HG03025 (cell line): ENCODE results near the gene RAP1GAP.

Source experiments
- ATAC-seq: cut with Tn5 transposase; IDR thresholded peaks from one replicate; pipeline ENCODE4 v1.9.1; 2021; ENCODE audit warnings: mild to moderate bottlenecking, moderate library complexity; ENCODE audit not compliant: unreplicated experiment, low FRiP score

The RAP1GAP gene

GRCh38 chr1:21669258-21670058 is at the start of gene RAP1GAP:
TSS of gene RAP1GAP (minus strand) at chr1:21669357. CDS start at chr1:21620032, 49,325 bp downstream.
- ATAC-seq, result no peak

GRCh38 chr1:21716169-21716568 is 47.0 kb upstream of the RAP1GAP start:
- no peak for ATAC-seq

GRCh38 chr1:21707891-21708290 is 38.7 kb upstream of the RAP1GAP start:
- no peak for ATAC-seq

GRCh38 chr1:21707086-21707840 is 38.1 kb upstream of the RAP1GAP start:
- ATAC-seq, result no peak

GRCh38 chr1:21706151-21706835 is 37.1 kb upstream of the RAP1GAP start:
- ATAC-seq, result no peak

- ATAC-seq, result no peak
Measured at GRCh38 chr1:21705303-21705980, 36.3 kb upstream of the RAP1GAP start.

- no peak for ATAC-seq
Measured at GRCh38 chr1:21704145-21704544, 35.0 kb upstream of the RAP1GAP start.

GRCh38 chr1:21703318-21703963 is 34.3 kb upstream of the RAP1GAP start:
- no peak for ATAC-seq

GRCh38 chr1:21702780-21703179 is 33.6 kb upstream of the RAP1GAP start:
- no peak for ATAC-seq

GRCh38 chr1:21701401-21701800 is 32.2 kb upstream of the RAP1GAP start:
- no peak for ATAC-seq

- ATAC-seq, result no peak
Measured at GRCh38 chr1:21700094-21700493, 30.9 kb upstream of the RAP1GAP start.

- no peak for ATAC-seq
Measured at GRCh38 chr1:21696931-21697330, 27.8 kb upstream of the RAP1GAP start.

GRCh38 chr1:21693732-21694131 is 24.6 kb upstream of the RAP1GAP start:
- no peak for ATAC-seq

- no peak for ATAC-seq
Measured at GRCh38 chr1:21691739-21692138, 22.6 kb upstream of the RAP1GAP start.

- ATAC-seq, result no peak
Measured at GRCh38 chr1:21689661-21690372, 20.7 kb upstream of the RAP1GAP start.

- no peak for ATAC-seq
Measured at GRCh38 chr1:21687081-21687529, 17.9 kb upstream of the RAP1GAP start.

- ATAC-seq, result no peak
Measured at GRCh38 chr1:21685946-21686678, 17.0 kb upstream of the RAP1GAP start.

GRCh38 chr1:21681426-21681825 is 12.3 kb upstream of the RAP1GAP start:
- no peak for ATAC-seq

- no peak for ATAC-seq
Measured at GRCh38 chr1:21680918-21681317, 11.8 kb upstream of the RAP1GAP start.
